H1 (cell line): ENCODE results near the gene RBM26. TPM values are rescaled to one million over a fixed set of nuclear protein-coding genes. Genes with fewer than 3 reads are reported as not detected.

ENCODE experiments used
- CTCF ChIA-PET: fragments of 300-600 bp; sonication (Branson Sonifier 250); formaldehyde crosslinking; loops from one replicate; lab custom pipeline; 2021; ENCODE audit not compliant: partially characterized antibody; lab: Charles Lee
- POLR2A ChIA-PET: fragments of 300-600 bp; sonication (Branson Sonifier 250); formaldehyde crosslinking; loops from one replicate; lab custom pipeline; 2021; ENCODE audit warnings: inconsistent platforms; ENCODE audit not compliant: partially characterized antibody; lab: Charles Lee
- DNase-seq, 2 experiments: peaks; one replicate each; pipeline versions ENCODE4 v3.0.0 to v3.0.0-alpha.2; 2010 to 2022; ENCODE audit warnings: low spot score in 2 of 2, low read depth in 1 of 2, mixed read lengths in 1 of 2
- FAIRE-seq: peaks from 2 replicates; lab custom pipeline; 2011; peaks lifted over from hg19 to GRCh38; lab: Jason Lieb, UNC
- H2AFZ ChIP-seq: 2 replicates; pipeline ENCODE4 v1.8.1; 2012; ENCODE audit warnings: low read length, inconsistent platforms
- H2AK5ac ChIP-seq: 2 replicates; pipeline ENCODE4 v1.6.1; 2013; ENCODE audit warnings: low read depth, low read length
- H2BK120ac ChIP-seq: replicated peaks from 2 replicates; pipeline ENCODE3; 2013; ENCODE audit warnings: low read depth, low read length, inconsistent platforms
- H2BK12ac ChIP-seq: 2 replicates; pipeline ENCODE4 v1.6.1; 2013; ENCODE audit warnings: low read depth, low read length
- H2BK15ac ChIP-seq: 2 replicates; pipeline ENCODE4 v1.6.1; 2013; ENCODE audit warnings: low read length
- H2BK20ac ChIP-seq: 2 replicates; pipeline ENCODE4 v1.6.1; 2013; ENCODE audit warnings: low read length
- H2BK5ac ChIP-seq: 2 replicates; pipeline ENCODE4 v1.6.1; 2013; ENCODE audit warnings: low read depth, low read length
- H3K14ac ChIP-seq: 2 replicates; pipeline ENCODE4 v1.6.1; 2013; ENCODE audit warnings: inconsistent platforms; ENCODE audit not compliant: insufficient read length
- H3K18ac ChIP-seq: 2 replicates; pipeline ENCODE4 v1.6.1; 2013; ENCODE audit warnings: low read length; ENCODE audit errors: extremely low read depth
- H3K23ac ChIP-seq: 2 replicates; pipeline ENCODE4 v1.6.1; 2013; ENCODE audit warnings: inconsistent platforms; ENCODE audit not compliant: insufficient read length
- H3K23me2 ChIP-seq: 2 replicates; pipeline ENCODE4 v1.6.1; 2013; ENCODE audit warnings: low read depth, low read length
- H3K27ac ChIP-seq: 2 replicates; pipeline ENCODE4 v1.6.1; 2011; ENCODE audit warnings: low read depth, low read length, inconsistent platforms
- H3K27me3 ChIP-seq, 4 experiments: replicated peaks in 1 of 4; 1 replicate in 1 of 4; 2 replicates in 3 of 4; pipeline versions ENCODE4 v1.6.1 to v1.8.1; 2011 to 2013; ENCODE audit warnings: low read length in 3 of 4, mild to moderate bottlenecking in 3 of 4, inconsistent platforms in 2 of 4, mixed read lengths in 2 of 4, moderate library complexity in 1 of 4; ENCODE audit not compliant: control insufficient read depth in 3 of 4, insufficient read depth in 3 of 4; ENCODE audit errors: extremely low read depth in 1 of 4
- H3K36me3 ChIP-seq, 4 experiments: 2 replicates each; pipeline versions ENCODE4 v1.6.1 to v1.8.1; 2011 to 2013; ENCODE audit warnings: mild to moderate bottlenecking in 4 of 4, low read length in 3 of 4, moderate library complexity in 2 of 4, control low read depth in 1 of 4, inconsistent platforms in 1 of 4; ENCODE audit not compliant: insufficient read depth in 4 of 4, control insufficient read depth in 2 of 4
- H3K4ac ChIP-seq: replicated peaks from 2 replicates; pipeline ENCODE3; 2013; ENCODE audit warnings: low read length, low read depth, mixed read lengths, inconsistent platforms; ENCODE audit not compliant: insufficient read length
- H3K4me1 ChIP-seq, 4 experiments: replicated peaks in 1 of 4; 1 replicate in 1 of 4; 2 replicates in 3 of 4; pipeline versions ENCODE4 v1.6.1 to v1.8.1; 2011 to 2013; ENCODE audit warnings: low read length in 3 of 4, inconsistent platforms in 2 of 4, mixed read lengths in 1 of 4; ENCODE audit not compliant: insufficient read depth in 4 of 4, control insufficient read depth in 3 of 4
- H3K4me2 ChIP-seq, 2 experiments: 2 replicates each; pipeline versions ENCODE4 v1.6.1 to v1.8.1; 2011 to 2013; ENCODE audit warnings: low read depth in 2 of 2, low read length in 2 of 2, control low read depth in 1 of 2, inconsistent platforms in 1 of 2, mild to moderate bottlenecking in 1 of 2; ENCODE audit not compliant: insufficient read depth in 1 of 2
- H3K4me3 ChIP-seq, 4 experiments: fragments of 200-600, 300-600 bp in 1 of 4; sonication (generic), shearing (Covaris generic), sonication (Bioruptor Twin) in 1 of 4; 2 replicates each; pipeline versions ENCODE4 v1.5.1 to v1.8.1; 2011 to 2016; ENCODE audit warnings: low read length in 4 of 4, low read depth in 3 of 4, control low read depth in 2 of 4, inconsistent platforms in 2 of 4, mild to moderate bottlenecking in 2 of 4, mixed read lengths in 1 of 4, moderate library complexity in 1 of 4; ENCODE audit not compliant: insufficient read depth in 2 of 4; ENCODE audit errors: extremely low read depth in 1 of 4
- H3K56ac ChIP-seq: replicated peaks from 2 replicates; pipeline ENCODE3; 2013; ENCODE audit warnings: low read depth, mild to moderate bottlenecking, mixed read lengths, low read length, inconsistent platforms; ENCODE audit not compliant: insufficient read length
- H3K79me1 ChIP-seq: 2 replicates; pipeline ENCODE4 v1.6.1; 2013; ENCODE audit warnings: low read depth, low read length, control low read depth
- H3K79me2 ChIP-seq, 2 experiments: 2 replicates each; pipeline versions ENCODE4 v1.6.1 to v1.8.1; 2012 to 2013; ENCODE audit warnings: low read length in 2 of 2, mild to moderate bottlenecking in 2 of 2, inconsistent platforms in 1 of 2; ENCODE audit not compliant: insufficient read depth in 2 of 2, control insufficient read depth in 1 of 2
- H3K9ac ChIP-seq, 4 experiments: replicated peaks in 1 of 4; 1 replicate in 1 of 4; 2 replicates in 3 of 4; pipeline versions ENCODE4 v1.6.1 to v1.8.1; 2011 to 2013; ENCODE audit warnings: low read depth in 3 of 4, low read length in 3 of 4, control low read depth in 2 of 4, mild to moderate bottlenecking in 2 of 4, moderate library complexity in 2 of 4, inconsistent platforms in 1 of 4; ENCODE audit errors: extremely low read depth in 1 of 4
- H3K9me3 ChIP-seq, 2 experiments: 2 replicates each; pipeline versions ENCODE4 v1.6.1 to v1.8.1; 2012 to 2013; ENCODE audit warnings: mild to moderate bottlenecking in 2 of 2, moderate library complexity in 2 of 2, control low read depth in 1 of 2, inconsistent platforms in 1 of 2, low read depth in 1 of 2, low read length in 1 of 2, mixed read lengths in 1 of 2; ENCODE audit not compliant: insufficient read depth in 2 of 2
- H4K20me1 ChIP-seq, 2 experiments: replicated peaks in 1 of 2; 2 replicates each; pipeline versions ENCODE3 to v1.8.1; 2011 to 2013; ENCODE audit warnings: inconsistent platforms in 2 of 2, low read length in 2 of 2, mild to moderate bottlenecking in 1 of 2; ENCODE audit not compliant: insufficient read depth in 2 of 2, control insufficient read depth in 1 of 2
- H4K5ac ChIP-seq: 2 replicates; pipeline ENCODE4 v1.6.1; 2013; ENCODE audit warnings: low read length, low read depth, mixed read lengths, inconsistent platforms; ENCODE audit not compliant: insufficient read length
- H4K8ac ChIP-seq: 2 replicates; pipeline ENCODE4 v1.8.0; 2013; ENCODE audit warnings: mild to moderate bottlenecking, moderate library complexity, low read length, inconsistent platforms; ENCODE audit not compliant: insufficient read depth; ENCODE audit errors: extremely low read depth
- H4K91ac ChIP-seq: replicated peaks from 2 replicates; pipeline ENCODE3; 2013; ENCODE audit warnings: low read length, mixed read lengths, inconsistent platforms; ENCODE audit not compliant: insufficient read length
- BRCA1 ChIP-seq: IDR thresholded peaks from 2 replicates; pipeline ENCODE4 v1.6.1; 2012; ENCODE audit warnings: low read depth, low read length, improper control_type of control experiment
- FOSL1 ChIP-seq: IDR thresholded peaks from 2 replicates; pipeline ENCODE4 v1.6.1; 2011; ENCODE audit warnings: mild to moderate bottlenecking, low read depth, low read length, moderate library complexity; ENCODE audit not compliant: insufficient read depth
- JUN ChIP-seq: IDR thresholded peaks from 2 replicates; pipeline ENCODE4 v1.6.1; 2011; ENCODE audit warnings: low read depth, mild to moderate bottlenecking, improper control_type of control experiment, low read length
- KDM1A ChIP-seq: fragments of 200-600, 300-600 bp; sonication (generic); IDR thresholded peaks from 2 replicates; pipeline ENCODE4 v1.7.1; 2016; ENCODE audit warnings: mild to moderate bottlenecking, low read length, borderline replicate concordance
- SIN3A ChIP-seq, 2 experiments: IDR thresholded peaks in 1 of 2; conservative IDR thresholded peaks in 1 of 2; 2 replicates each; pipeline ENCODE4 v1.6.1; 2011 to 2012; ENCODE audit warnings: low read length in 2 of 2, improper control_type of control experiment in 1 of 2, low read depth in 1 of 2, mild to moderate bottlenecking in 1 of 2
- TAF1 ChIP-seq: IDR thresholded peaks from 2 replicates; pipeline ENCODE4 v1.6.1; 2011; ENCODE audit warnings: mild to moderate bottlenecking, low read depth, low read length
- YY1 ChIP-seq: IDR thresholded peaks from 2 replicates; pipeline ENCODE4 v1.6.1; 2011; ENCODE audit warnings: low read depth, mild to moderate bottlenecking, low read length
- WGBS, 2 experiments: shearing (Covaris generic) in 1 of 2; methylation state at CpG; one replicate each; pipeline versions ENCODE4 v1.1.6 to v1.1.7; 2013 to 2015; ENCODE audit warnings: low lambda C conversion rate in 2 of 2, mixed read lengths in 2 of 2, inconsistent platforms in 1 of 2, low coverage in 1 of 2, missing lambda C conversion rate in 1 of 2; ENCODE audit not compliant: insufficient replicate concordance in 2 of 2, insufficient coverage in 1 of 2, insufficient read length in 1 of 2; ENCODE audit errors: extremely low coverage in 1 of 2, missing lambda C conversion rate in 1 of 2; 5-methylcytosine and 5-hydroxymethylcytosine counted together
- polyA plus RNA-seq, 7 experiments: library from polyadenylated mRNA; depleted of rRNA in 3 of 7; stranded (reverse) in 5 of 7; unstranded in 2 of 7; fragments of >200 nt in 5 of 7; fragments of 200-250 nt in 2 of 7; gene quantifications; 1 replicate in 5 of 7; 2 replicates in 1 of 7; 4 replicates in 1 of 7; pipeline versions ENCODE4 v1.2.1 to v1.2.3, GENCODE V29; 2011 to 2013; ENCODE audit warnings: missing spikeins in 2 of 7, mixed read lengths in 2 of 7
- total RNA-seq: library from RNA; stranded (reverse); fragmentation: NEBNext Ultra II Directional; extraction: Animal tissue kit (Norgen Biotek cat#: 25700); gene quantifications from 2 replicates; pipeline ENCODE4 v1.2.1, GENCODE V29; 2021

Gene RBM26
- total and polyA plus RNA-seq, 2 of the 8 experiments (the other 6 are each of a cell fraction or from before 2014, with no cell fraction given), result 20.3 to 65.5 TPM

GRCh38 chr13:79379274-79379673 is 26.8 kb downstream of the RBM26 start:
- Histone ChIP-seq H3K4me3 (no peak overlapping the region), H3K9ac (no peak overlapping the region), H2AFZ (no peak overlapping the region), H2BK15ac (no peak overlapping the region), H2BK5ac (no peak overlapping the region), H3K18ac (no peak overlapping the region), H4K8ac (no peak overlapping the region), H3K27me3 (no peaks in the 10 kb centered on the region), H3K23me2 (no peaks in the 10 kb centered on the region), H3K9me3 (no peaks in the 10 kb centered on the region), H2BK12ac (no peak overlapping the region), H3K4me1 (peaks cover 0 to 4% (median 1%) of the 10 kb centered on the region in 4 experiments; a peak in 4 of 7 replicates), H2BK20ac (no peak overlapping the region), H3K56ac (no peak overlapping the region), H3K27ac (no peak overlapping the region), H4K91ac (no peak overlapping the region), H3K4ac (no peak overlapping the region), H2AK5ac (no peak overlapping the region), H3K79me2 (peaks cover 4 to 56% of the 10 kb centered on the region in 2 experiments; a peak in 3 of 4 replicates), H3K4me2 (no peak overlapping the region)
- ChIA-PET CTCF (interaction anchor here (1.3 kb wide), 1 partner anchor 12 kb away, joined by 3 read pairs; no protein-coding TSS in a partner anchor), POLR2A (interaction anchor here (0.7 kb wide), 1 partner anchor 24 kb away, joined by 3 read pairs; no protein-coding TSS in a partner anchor)
- DNase-seq, result no peak
- WGBS, 2 experiments, result 91% methylated on average over 3 of the region's 5 CpGs; no CpG with 5 or more reads in 1 of the 2 experiments
- no peak for TF ChIP-seq TAF1
- TF ChIP-seq SIN3A (conservative IDR thresholded peaks at IDR 0.05 in 1 of 2, IDR thresholded peaks at IDR 0.05 in 1 of 2; ENCODE audit: low read depth in 1 of 2, low read length in 2 of 2), result no peak
- TF ChIP-seq FOSL1, result no peak
- no peak for TF ChIP-seq JUN
- no peak for TF ChIP-seq YY1
- no peak for TF ChIP-seq KDM1A
- no peak for TF ChIP-seq BRCA1
- TF ChIP-seq, all 59 proteins: peak for 0
- H3K14ac ChIP-seq, result no peak overlapping the region
- peaks cover 0 to 6% of the 10 kb centered on the region in 2 experiments for H4K20me1 ChIP-seq
- H2BK120ac ChIP-seq, result no peak overlapping the region
- no peak for FAIRE-seq
- no peaks in the 10 kb centered on the region for H3K79me1 ChIP-seq
- H4K5ac ChIP-seq, result no peak overlapping the region
- peaks cover 7 to 33% (median 19%) of the 10 kb centered on the region in 4 experiments for H3K36me3 ChIP-seq
- H3K23ac ChIP-seq, result no peak overlapping the region
